Hematopoietic multipotent progenitor cell treated with erythropoietin and hydrocortisone succinate and interleukin-3 and kit ligand, for 4 days (in vitro differentiated cells): Measurements from ENCODE around the gene HEPHL1.

Source experiments
- DNase-seq: peaks from one replicate; pipeline ENCODE4 v3.0.0-alpha.2; 2015

HEPHL1 gene

GRCh38 chr11:94131047-94131717, 110.0 kb downstream of the HEPHL1 start:
- no peak for DNase-seq

- DNase-seq, result peak; percentile 66
Observed at GRCh38 chr11:94131718-94132115, 110.6 kb downstream of the HEPHL1 start.

GRCh38 chr11:94132152-94132558, 111.0 kb downstream of the HEPHL1 start:
- DNase-seq, result no peak

- DNase-seq, result no peak
Observed at GRCh38 chr11:94132823-94133408, 111.8 kb downstream of the HEPHL1 start.

GRCh38 chr11:94133752-94134151, 112.6 kb downstream of the HEPHL1 start:
- DNase-seq, result no peak

GRCh38 chr11:94134651-94135512, 113.7 kb downstream of the HEPHL1 start:
- peak; percentile 66 for DNase-seq

GRCh38 chr11:94139416-94139815, 118.3 kb downstream of the HEPHL1 start:
- DNase-seq, result no peak

- no peak for DNase-seq
Observed at GRCh38 chr11:94140154-94140655, 119.1 kb downstream of the HEPHL1 start.

GRCh38 chr11:94141511-94142307, 120.6 kb downstream of the HEPHL1 start:
- DNase-seq, result no peak

- no peak for DNase-seq
Observed at GRCh38 chr11:94142308-94143281, 121.4 kb downstream of the HEPHL1 start.

- DNase-seq, result no peak
Observed at GRCh38 chr11:94144216-94144615, 123.1 kb downstream of the HEPHL1 start.

GRCh38 chr11:94144664-94145063, 123.5 kb downstream of the HEPHL1 start:
- no peak for DNase-seq

GRCh38 chr11:94145431-94145830, 124.3 kb downstream of the HEPHL1 start:
- no peak for DNase-seq

- no peak for DNase-seq
Observed at GRCh38 chr11:94145916-94146315, 124.8 kb downstream of the HEPHL1 start.

GRCh38 chr11:94147433-94147845, 126.3 kb downstream of the HEPHL1 start:
- DNase-seq, result peak; percentile 40

- no peak for DNase-seq
Observed at GRCh38 chr11:94148189-94148588, 127.0 kb downstream of the HEPHL1 start.

GRCh38 chr11:94149431-94150017, 128.4 kb downstream of the HEPHL1 start:
- no peak for DNase-seq

GRCh38 chr11:94150056-94150455, 128.9 kb downstream of the HEPHL1 start:
- no peak for DNase-seq

GRCh38 chr11:94150704-94151685, 129.8 kb downstream of the HEPHL1 start:
- DNase-seq, result no peak
